Measurements from ENCODE around the gene COG5.

The COG5 gene

GRCh38 chr7:107471292-107472070 is 92.2 kb downstream of the COG5 start:
- no peak overlapping the region for H3K4me3 Mint-ChIP-seq
- no peaks in the 10 kb centered on the region for H3K9me3 Mint-ChIP-seq
- ATAC-seq (no peak), DNase-seq (no peak)
- H3K4me1 Mint-ChIP-seq = no peaks in the 10 kb centered on the region
- H3K27ac Mint-ChIP-seq = no peak overlapping the region
- H3K27me3 Mint-ChIP-seq = no peaks in the 10 kb centered on the region
- H3K36me3 Mint-ChIP-seq (ENCODE audit: low read depth) = no peaks in the 10 kb centered on the region

- no peak for ATAC-seq
- Mint-ChIP-seq H3K36me3 (ENCODE audit: low read depth) (no peaks in the 10 kb centered on the region), H3K27ac (no peak within 1 kb of the TSS), H3K4me1 (no peaks in the 10 kb centered on the region), H3K27me3 (no peaks in the 10 kb centered on the region), H3K9me3 (no peaks in the 10 kb centered on the region), H3K4me3 (no peak within 1 kb of the TSS)
- no peak for DNase-seq
Observed at GRCh38 chr7:107469929-107470328, 93.8 kb downstream of the COG5 start, which contains the start of gene GPR22. Gene GPR22 (plus strand): TSS chr7:107470057. CDS start chr7:107474061, 4,004 bp downstream.

DNA sequence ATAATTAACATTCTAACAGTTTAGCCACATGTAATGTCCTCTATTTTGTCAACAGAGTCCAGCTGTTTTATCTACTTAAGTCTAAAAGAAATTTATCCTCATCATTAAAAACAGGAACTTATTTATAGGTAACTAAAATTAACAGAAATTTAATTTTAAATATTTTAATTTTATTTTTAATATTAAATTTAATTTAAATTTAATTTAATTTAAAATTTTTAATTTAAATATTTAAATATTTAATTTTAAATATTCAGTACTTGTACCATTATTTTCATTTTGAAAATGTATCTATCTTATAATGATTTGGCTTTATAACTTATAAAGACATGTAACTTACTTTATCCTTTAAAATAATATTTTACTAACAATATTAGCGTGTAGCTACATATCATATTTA is 94.9 kb downstream of the COG5 start:
- no peaks in the 10 kb centered on the region for H3K9me3 Mint-ChIP-seq
- ATAC-seq = no peak
- DNase-seq = no peak
- no peaks in the 10 kb centered on the region for H3K4me1 Mint-ChIP-seq
- H3K4me3 Mint-ChIP-seq = no peak overlapping the region
- H3K36me3 Mint-ChIP-seq (ENCODE audit: low read depth) = no peaks in the 10 kb centered on the region
- H3K27me3 Mint-ChIP-seq = no peaks in the 10 kb centered on the region
- no peak overlapping the region for H3K27ac Mint-ChIP-seq

GRCh38 chr7:107467972-107468371 is 95.7 kb downstream of the COG5 start:
- Mint-ChIP-seq H3K4me1 (no peaks in the 10 kb centered on the region), H3K27ac (no peak overlapping the region), H3K4me3 (no peak overlapping the region), H3K27me3 (no peaks in the 10 kb centered on the region), H3K9me3 (no peaks in the 10 kb centered on the region), H3K36me3 (ENCODE audit: low read depth) (no peaks in the 10 kb centered on the region)
- ATAC-seq = no peak
- no peak for DNase-seq

DNA sequence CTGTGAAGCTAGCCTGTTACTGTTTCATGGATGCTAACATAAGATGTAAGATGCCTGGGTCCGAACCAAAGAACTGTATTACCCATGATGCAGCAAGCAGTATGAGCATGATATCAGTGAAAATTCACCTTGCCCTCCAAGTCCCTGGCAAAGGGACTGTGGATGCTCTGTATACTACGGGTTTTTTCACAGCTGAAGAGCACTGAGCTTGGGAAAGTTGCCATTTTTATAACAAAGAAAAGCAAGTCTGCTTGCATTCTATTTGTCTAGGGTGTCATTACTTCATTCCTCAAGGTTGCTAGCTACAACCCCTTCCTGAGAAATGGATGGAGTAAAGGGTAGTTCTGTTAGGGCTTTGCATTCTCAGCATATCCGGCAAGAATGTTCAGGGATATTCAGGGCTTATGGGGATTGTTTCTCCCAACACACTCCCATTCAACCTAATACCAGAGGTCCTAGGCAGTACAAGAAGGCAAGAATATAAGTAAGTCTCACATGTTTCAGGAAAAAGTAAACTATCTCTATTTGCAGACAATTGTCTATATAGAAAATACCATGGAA is 99.0 kb downstream of the COG5 start:
- no peak overlapping the region for H3K27ac Mint-ChIP-seq
- no peak overlapping the region for H3K4me3 Mint-ChIP-seq
- H3K27me3 Mint-ChIP-seq = no peaks in the 10 kb centered on the region
- ATAC-seq (no peak), DNase-seq (no peak)
- H3K4me1 Mint-ChIP-seq = no peaks in the 10 kb centered on the region
- H3K9me3 Mint-ChIP-seq = no peaks in the 10 kb centered on the region
- no peaks in the 10 kb centered on the region for H3K36me3 Mint-ChIP-seq (ENCODE audit: low read depth)

- Mint-ChIP-seq H3K27me3 (no peaks in the 10 kb centered on the region), H3K9me3 (no peaks in the 10 kb centered on the region), H3K36me3 (ENCODE audit: low read depth) (peaks cover 5% of the 10 kb centered on the region), H3K27ac (no peak overlapping the region), H3K4me3 (no peak overlapping the region), H3K4me1 (no peaks in the 10 kb centered on the region)
- ATAC-seq (peak; percentile 78), DNase-seq (peak; percentile 17)
Observed at GRCh38 chr7:107463139-107464078, 100.3 kb downstream of the COG5 start.

GRCh38 chr7:107461938-107462533 is 101.7 kb downstream of the COG5 start:
- ATAC-seq (no peak), DNase-seq (no peak)
- Mint-ChIP-seq H3K4me1 (no peaks in the 10 kb centered on the region), H3K36me3 (ENCODE audit: low read depth) (peaks cover 14% of the 10 kb centered on the region), H3K27ac (no peak overlapping the region), H3K9me3 (no peaks in the 10 kb centered on the region), H3K4me3 (no peak overlapping the region), H3K27me3 (no peaks in the 10 kb centered on the region)

- no peaks in the 10 kb centered on the region for H3K27me3 Mint-ChIP-seq
- no peaks in the 10 kb centered on the region for H3K9me3 Mint-ChIP-seq
- H3K4me3 Mint-ChIP-seq = no peak overlapping the region
- no peak for ATAC-seq
- peaks cover 2% of the 10 kb centered on the region for H3K4me1 Mint-ChIP-seq
- H3K27ac Mint-ChIP-seq = no peak overlapping the region
- peaks cover 11% of the 10 kb centered on the region for H3K36me3 Mint-ChIP-seq (ENCODE audit: low read depth)
- no peak for DNase-seq
Observed at GRCh38 chr7:107453388-107453787, 110.3 kb downstream of the COG5 start.

GRCh38 chr7:107450970-107451369 is 112.8 kb downstream of the COG5 start:
- ATAC-seq (no peak), DNase-seq (no peak)
- Mint-ChIP-seq H3K4me1 (peaks cover 13% of the 10 kb centered on the region), H3K27me3 (no peaks in the 10 kb centered on the region), H3K4me3 (no peak overlapping the region), H3K27ac (no peak overlapping the region), H3K36me3 (ENCODE audit: low read depth) (peaks cover 6% of the 10 kb centered on the region), H3K9me3 (no peaks in the 10 kb centered on the region)

- Mint-ChIP-seq H3K27me3 (no peaks in the 10 kb centered on the region), H3K9me3 (peaks cover 6% of the 10 kb centered on the region), H3K4me1 (peaks cover 13% of the 10 kb centered on the region), H3K36me3 (ENCODE audit: low read depth) (peaks cover 19% of the 10 kb centered on the region), H3K27ac (no peak overlapping the region), H3K4me3 (no peak overlapping the region)
- ATAC-seq = no peak
- no peak for DNase-seq
Observed at GRCh38 chr7:107446988-107447387, 116.7 kb downstream of the COG5 start.

DNA sequence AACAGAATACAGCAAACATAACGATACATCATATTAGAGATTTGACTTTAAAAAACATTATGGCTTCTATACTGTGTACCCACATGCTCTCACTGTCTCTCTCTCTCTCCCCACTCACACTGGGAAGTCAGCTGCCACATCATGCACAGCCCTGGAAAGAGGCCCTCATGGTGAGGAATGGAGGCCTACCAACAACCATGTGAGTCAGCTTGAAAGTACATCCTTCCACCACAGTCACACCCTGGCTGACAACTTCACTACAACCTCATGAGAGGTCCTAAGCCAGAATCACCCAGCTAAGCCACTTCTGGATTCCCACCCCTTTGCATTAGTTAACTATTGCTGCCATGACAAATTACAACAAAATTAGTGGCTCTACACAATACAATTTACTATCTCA is 117.2 kb downstream of the COG5 start:
- peak; percentile 97 for ATAC-seq
- peaks cover 6% of the 10 kb centered on the region for H3K9me3 Mint-ChIP-seq
- peaks cover 20% of the 10 kb centered on the region for H3K36me3 Mint-ChIP-seq (ENCODE audit: low read depth)
- no peak overlapping the region for H3K27ac Mint-ChIP-seq
- H3K27me3 Mint-ChIP-seq = no peaks in the 10 kb centered on the region
- H3K4me1 Mint-ChIP-seq = peaks cover 13% of the 10 kb centered on the region
- H3K4me3 Mint-ChIP-seq = no peak overlapping the region
- DNase-seq = no peak

- Mint-ChIP-seq H3K4me1 (peaks cover 10% of the 10 kb centered on the region), H3K27me3 (no peaks in the 10 kb centered on the region), H3K27ac (no peak overlapping the region), H3K9me3 (peaks cover 6% of the 10 kb centered on the region), H3K36me3 (ENCODE audit: low read depth) (peaks cover 17% of the 10 kb centered on the region), H3K4me3 (no peak overlapping the region)
- DNase-seq (no peak), ATAC-seq (no peak)
Observed at GRCh38 chr7:107442678-107443077, 121.0 kb downstream of the COG5 start.

DNA sequence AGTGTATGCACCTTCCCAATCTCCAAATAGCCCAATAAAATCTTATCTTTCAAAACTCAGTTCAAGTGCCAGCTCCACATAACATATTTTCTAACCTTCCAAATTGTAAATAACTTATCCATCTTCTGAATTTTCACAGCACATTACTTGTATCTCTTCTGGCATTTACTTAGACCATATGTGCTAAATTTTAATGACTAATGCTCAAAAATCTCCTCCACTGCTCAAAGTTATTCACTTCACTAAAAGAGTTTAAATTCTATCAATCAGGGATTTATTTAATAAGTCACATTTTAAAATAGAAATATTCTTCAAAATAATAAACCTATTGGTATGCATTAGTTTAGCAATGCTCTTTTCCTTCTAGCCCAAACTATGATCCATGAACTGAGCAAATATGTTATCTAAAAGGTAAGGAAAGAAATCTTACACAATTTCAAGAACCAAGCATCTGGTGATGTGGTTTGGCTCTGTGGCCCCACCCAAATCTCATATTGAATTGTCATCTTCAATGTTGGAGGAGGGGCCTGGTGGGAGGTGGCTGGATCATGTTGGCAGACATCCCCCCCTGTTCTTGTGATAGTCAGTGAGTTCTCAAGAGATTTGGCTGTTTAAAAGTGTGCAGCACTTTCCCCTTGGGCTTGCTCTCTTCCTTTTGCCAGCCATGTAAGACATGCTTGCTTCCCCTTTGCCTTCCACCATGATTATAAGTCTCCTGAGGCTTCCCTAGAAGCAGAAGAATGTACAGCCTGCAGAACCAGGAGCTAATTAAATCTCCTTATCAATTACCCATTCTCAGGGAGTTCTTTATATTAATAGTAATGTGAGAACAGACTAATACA is 121.9 kb downstream of the COG5 start:
- ATAC-seq = no peak
- DNase-seq = no peak
- no peaks in the 10 kb centered on the region for H3K27me3 Mint-ChIP-seq
- no peak overlapping the region for H3K4me3 Mint-ChIP-seq
- peaks cover 17% of the 10 kb centered on the region for H3K36me3 Mint-ChIP-seq (ENCODE audit: low read depth)
- no peak overlapping the region for H3K27ac Mint-ChIP-seq
- H3K9me3 Mint-ChIP-seq = peaks cover 6% of the 10 kb centered on the region
- H3K4me1 Mint-ChIP-seq = peaks cover 6% of the 10 kb centered on the region

GRCh38 chr7:107439025-107439424 is 124.7 kb downstream of the COG5 start:
- DNase-seq = no peak
- ATAC-seq = no peak
- H3K4me3 Mint-ChIP-seq = no peak overlapping the region

More at GRCh38 chr7:107439025-107439424, 124.7 kb downstream of the COG5 start:
- Mint-ChIP-seq H3K27ac (no peak overlapping the region), H3K36me3 (ENCODE audit: low read depth) (peaks cover 24% of the 10 kb centered on the region), H3K9me3 (peaks cover 6% of the 10 kb centered on the region), H3K27me3 (no peaks in the 10 kb centered on the region), H3K4me1 (no peaks in the 10 kb centered on the region)

Measured in activated naive CD8-positive, alpha-beta T cell treated with anti-CD3 and anti-CD28 coated beads, Interleukin-2, amount 50 U/mL, for 24 hours (primary cell).